Adrenal gland (tissue), 5 donors: Measurements from ENCODE around the gene MYCL.

Source experiments
- CTCF ChIP-seq, 6 experiments: fragments of 450-650 bp in 4 of 6; fragments of 200-600 bp in 2 of 6; sonication (generic) in 1 of 6; IDR thresholded peaks; 1 replicate in 5 of 6; 2 replicates in 1 of 6; pipeline versions ENCODE4 v1.5.1 to v1.8.0; 2016 to 2021; ENCODE audit warnings: antibody characterized with exemption in 6 of 6, mild to moderate bottlenecking in 2 of 6, moderate library complexity in 1 of 6
- POLR2A ChIP-seq, 2 donors: fragments of 450-650 bp; IDR thresholded peaks; one replicate each; pipeline ENCODE4 v1.6.1; 2017; ENCODE audit warnings: antibody characterized with exemption in 2 of 2, mild to moderate bottlenecking in 2 of 2, moderate library complexity in 1 of 2
- donor health status: DM: no; HTN: no; CAD: no.

GRCh38 chr1:39910263-39910662 lies 8.5 kb upstream of the MYCL start:
- no peak for TF ChIP-seq CTCF (IDR thresholded peaks at IDR 0.05)
- no peak for TF ChIP-seq POLR2A (IDR thresholded peaks at IDR 0.05)
